DOHH2 (cell line): ENCODE measurements around the gene BUD23.
"Not testable (repeated sequence)": the region's sequence is repeated elsewhere in the genome, so short reads cannot be mapped to it uniquely, and the experiment has no call there.

Source experiments
- H3F3A ChIP-seq: fragments of 200-600 bp; sonication (generic), shearing (Covaris generic); 2 replicates; pipeline ENCODE4 v1.6.0; 2016; ENCODE audit warnings: antibody characterized with exemption, mild to moderate bottlenecking; ENCODE audit not compliant: control insufficient read depth, insufficient read depth
- H3K27ac ChIP-seq: fragments of 200-600 bp; sonication (generic); 2 replicates; pipeline ENCODE4 v1.5.1; 2014; ENCODE audit warnings: low read depth, mild to moderate bottlenecking, low read length, moderate library complexity
- H3K27me3 ChIP-seq: fragments of 200-600 bp; sonication (generic); 2 replicates; pipeline ENCODE4 v1.6.1; 2014; ENCODE audit warnings: mild to moderate bottlenecking, low read length, mixed read lengths; ENCODE audit not compliant: control insufficient read depth
- H3K36me3 ChIP-seq: fragments of 200-600 bp; sonication (generic); 2 replicates; pipeline ENCODE4 v1.6.1; 2014; ENCODE audit warnings: mild to moderate bottlenecking, low read length, moderate library complexity, mixed read lengths; ENCODE audit not compliant: control insufficient read depth
- H3K4me1 ChIP-seq: fragments of 200-600 bp; sonication (generic); 2 replicates; pipeline ENCODE4 v1.6.1; 2014; ENCODE audit warnings: mild to moderate bottlenecking, low read length, mixed read lengths; ENCODE audit not compliant: control insufficient read depth
- H3K4me2 ChIP-seq: fragments of 200-600 bp; sonication (generic); 2 replicates; pipeline ENCODE4 v1.6.0; 2014; ENCODE audit warnings: mild to moderate bottlenecking, low read length, moderate library complexity
- H3K4me3 ChIP-seq: fragments of 200-600 bp; sonication (generic); 2 replicates; pipeline ENCODE4 v1.5.1; 2014; ENCODE audit warnings: mild to moderate bottlenecking, low read length, mixed read lengths
- H3K79me2 ChIP-seq: fragments of 200-600 bp; sonication (generic); 2 replicates; pipeline ENCODE4 v1.6.1; 2014; ENCODE audit warnings: mild to moderate bottlenecking, low read length, mixed read lengths; ENCODE audit not compliant: control insufficient read depth
- H3K9me2 ChIP-seq: fragments of 200-600 bp; sonication (generic); replicated peaks from 2 replicates; pipeline ENCODE4 v1.6.1; 2014; ENCODE audit warnings: mild to moderate bottlenecking, low read length, mixed read lengths; ENCODE audit not compliant: control insufficient read depth
- H3K9me3 ChIP-seq: fragments of 200-600 bp; sonication (generic); 2 replicates; pipeline ENCODE4 v1.6.1; 2014; ENCODE audit warnings: antibody characterized with exemption, low read length, mixed read lengths; ENCODE audit not compliant: control insufficient read depth, insufficient read depth
- H4K20me1 ChIP-seq: fragments of 200-600 bp; sonication (generic); 2 replicates; pipeline ENCODE4 v1.6.0; 2014; ENCODE audit warnings: low read depth, mild to moderate bottlenecking, antibody characterized with exemption, low read length, moderate library complexity; ENCODE audit not compliant: control insufficient read depth, insufficient read depth
- EZH2phosphoT487 ChIP-seq: fragments of 200-600 bp; sonication (generic); IDR thresholded peaks from 2 replicates; pipeline ENCODE4 v1.6.1; 2017; ENCODE audit warnings: borderline replicate concordance, mild to moderate bottlenecking, antibody characterized with exemption, low read length, moderate library complexity, mixed read lengths
- TF ChIP-seq, protein P1 (sequence below): fragments of 200-600 bp; sonication (generic); IDR thresholded peaks from one replicate; pipeline ENCODE4 v1.5.1; 2014; ENCODE audit warnings: antibody characterized with exemption, mild to moderate bottlenecking, low read depth, low read length; ENCODE audit not compliant: poor library complexity, severe bottlenecking

BUD23 gene

DNA sequence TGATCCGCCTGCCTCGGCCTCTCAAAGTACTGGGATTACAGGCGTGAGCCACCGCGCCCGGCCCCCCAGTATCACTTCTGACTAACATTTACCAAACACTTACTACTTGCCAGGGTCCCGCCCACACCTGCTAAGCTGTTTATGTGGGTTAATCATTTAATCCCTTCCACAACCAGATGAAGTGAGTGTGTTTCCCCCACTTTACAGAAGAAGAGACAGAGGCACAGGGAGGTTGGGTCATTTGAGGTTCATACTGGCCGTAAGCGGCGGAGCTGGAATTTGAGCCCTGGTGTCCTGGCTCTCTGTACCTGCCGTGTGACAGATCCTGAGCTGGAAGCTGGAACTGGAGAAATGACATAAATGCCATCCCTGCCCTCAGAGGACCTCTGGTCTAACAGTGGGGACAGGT lies 30.9 kb upstream of the BUD23 start:
- Histone ChIP-seq H3K36me3 (no peaks in the 10 kb centered on the region), H3K9me2 (no peaks in the 10 kb centered on the region), H3K4me2 (no peak overlapping the region), H3K79me2 (no peaks in the 10 kb centered on the region), H3K27me3 (peaks cover 33% of the 10 kb centered on the region), H3F3A (no peaks in the 10 kb centered on the region), H3K27ac (no peak overlapping the region), H3K4me1 (peaks cover 5% of the 10 kb centered on the region), H4K20me1 (no peaks in the 10 kb centered on the region), H3K4me3 (no peak overlapping the region), H3K9me3 (no peaks in the 10 kb centered on the region)
- no peak for TF ChIP-seq EZH2phosphoT487
- TF ChIP-seq, protein P1, sequence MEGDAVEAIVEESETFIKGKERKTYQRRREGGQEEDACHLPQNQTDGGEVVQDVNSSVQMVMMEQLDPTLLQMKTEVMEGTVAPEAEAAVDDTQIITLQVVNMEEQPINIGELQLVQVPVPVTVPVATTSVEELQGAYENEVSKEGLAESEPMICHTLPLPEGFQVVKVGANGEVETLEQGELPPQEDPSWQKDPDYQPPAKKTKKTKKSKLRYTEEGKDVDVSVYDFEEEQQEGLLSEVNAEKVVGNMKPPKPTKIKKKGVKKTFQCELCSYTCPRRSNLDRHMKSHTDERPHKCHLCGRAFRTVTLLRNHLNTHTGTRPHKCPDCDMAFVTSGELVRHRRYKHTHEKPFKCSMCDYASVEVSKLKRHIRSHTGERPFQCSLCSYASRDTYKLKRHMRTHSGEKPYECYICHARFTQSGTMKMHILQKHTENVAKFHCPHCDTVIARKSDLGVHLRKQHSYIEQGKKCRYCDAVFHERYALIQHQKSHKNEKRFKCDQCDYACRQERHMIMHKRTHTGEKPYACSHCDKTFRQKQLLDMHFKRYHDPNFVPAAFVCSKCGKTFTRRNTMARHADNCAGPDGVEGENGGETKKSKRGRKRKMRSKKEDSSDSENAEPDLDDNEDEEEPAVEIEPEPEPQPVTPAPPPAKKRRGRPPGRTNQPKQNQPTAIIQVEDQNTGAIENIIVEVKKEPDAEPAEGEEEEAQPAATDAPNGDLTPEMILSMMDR: no peak

DNA sequence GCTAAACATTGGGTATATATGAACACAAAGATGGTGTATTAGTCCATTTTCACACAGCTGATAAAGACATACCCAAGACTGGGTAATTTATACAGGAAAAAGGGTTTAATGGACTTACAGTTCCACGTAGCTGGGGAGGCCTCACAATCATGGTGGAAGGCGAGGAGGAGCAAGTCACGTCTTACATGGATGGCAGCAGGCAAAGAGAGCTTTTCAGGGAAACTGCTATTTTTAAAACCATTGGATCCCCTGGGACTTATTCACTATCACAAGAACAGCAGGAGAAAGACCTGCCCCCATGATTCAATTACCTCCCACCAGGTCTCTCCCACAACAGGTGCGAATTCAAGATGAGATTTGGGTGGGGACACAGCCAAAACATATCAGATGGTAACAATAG lies 28.1 kb upstream of the BUD23 start:
- H4K20me1 ChIP-seq, H3F3A ChIP-seq, H3K36me3 ChIP-seq, H3K79me2 ChIP-seq, H3K27me3 ChIP-seq, H3K9me3 ChIP-seq, H3K9me2 ChIP-seq, H3K4me2 ChIP-seq, H3K27ac ChIP-seq, H3K4me1 ChIP-seq, H3K4me3 ChIP-seq: not testable (repeated sequence)

DNA sequence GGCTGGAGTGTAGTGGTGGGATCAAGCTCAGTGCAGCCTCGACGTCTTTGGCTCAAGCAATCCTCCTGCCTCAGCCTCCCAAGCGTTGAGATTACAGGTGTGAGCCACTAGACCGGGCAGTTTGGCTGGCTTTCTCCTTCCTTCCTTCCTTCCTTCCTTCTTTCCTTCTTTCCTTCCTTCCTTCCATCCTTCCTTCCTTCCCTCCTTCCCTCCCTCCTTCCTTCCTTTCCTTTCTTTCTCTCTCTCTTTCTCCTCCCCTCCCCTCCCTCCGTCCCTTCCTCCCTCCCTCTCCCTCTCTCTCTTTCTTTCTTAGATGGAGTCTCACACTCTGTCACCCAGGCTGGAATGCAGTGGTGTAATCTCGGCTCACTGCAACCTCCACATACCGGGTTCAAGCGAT lies 23.4 kb upstream of the BUD23 start:
- no peaks in the 10 kb centered on the region; the same call in 1 of the 2 replicates for H3K4me1 ChIP-seq
- H3K9me3 ChIP-seq: peaks cover 7% of the 10 kb centered on the region; the same call in 1 of the 2 replicates

DNA sequence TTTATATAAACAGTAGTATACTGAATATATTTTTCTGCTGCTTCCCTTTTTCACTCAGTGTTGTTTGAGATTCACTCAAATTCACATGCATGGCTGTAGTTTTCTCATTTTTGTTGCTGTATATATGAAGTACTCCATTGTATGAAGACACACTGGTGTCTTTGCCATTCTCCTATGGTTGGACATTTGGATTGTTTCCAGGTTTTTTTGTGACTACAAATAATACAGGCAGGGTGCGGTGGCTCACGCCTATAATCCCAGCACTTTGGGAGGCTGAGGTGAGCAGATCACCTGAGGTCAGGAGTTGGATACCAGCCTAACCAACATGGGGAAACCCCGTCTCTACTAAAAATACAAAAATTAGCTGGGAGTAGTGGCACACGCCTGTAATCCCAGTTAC lies 22.8 kb upstream of the BUD23 start:
- not testable (repeated sequence) for H3K79me2 ChIP-seq, H3K4me1 ChIP-seq, H3K4me3 ChIP-seq, H3K36me3 ChIP-seq, H3K9me3 ChIP-seq, H3K9me2 ChIP-seq, H4K20me1 ChIP-seq, H3F3A ChIP-seq, H3K27ac ChIP-seq, H3K4me2 ChIP-seq
- H3K27me3 ChIP-seq: peaks cover 15% of the 10 kb centered on the region

More for the DNA sequence above, 23.4 kb upstream of the BUD23 start:
- no peak overlapping the region for H3K4me3 ChIP-seq
- no peaks in the 10 kb centered on the region for H3K79me2 ChIP-seq
- H3K36me3 ChIP-seq: no peaks in the 10 kb centered on the region
- TF ChIP-seq, protein P1: no peak
- TF ChIP-seq EZH2phosphoT487: no peak
- H3K27ac ChIP-seq: no peak overlapping the region
- no peaks in the 10 kb centered on the region for H4K20me1 ChIP-seq
- no peaks in the 10 kb centered on the region for H3K9me2 ChIP-seq
- no peak overlapping the region for H3K4me2 ChIP-seq
- H3K27me3 ChIP-seq: peaks cover 10% of the 10 kb centered on the region
- H3F3A ChIP-seq: no peaks in the 10 kb centered on the region
